ENCODE results near the gene ARHGAP45.
"Not testable (repeated sequence)": the region's sequence is repeated elsewhere in the genome, so short reads cannot be mapped to it uniquely, and the experiment has no call there.

The ARHGAP45 gene

GRCh38 chr19:1115646-1116420, 48.9 kb downstream of the ARHGAP45 start:
- no peak for DNase-seq (ENCODE audit: low read depth in 2 of 2)

GRCh38 chr19:1116726-1117581, 50.0 kb downstream of the ARHGAP45 start:
- no peak for DNase-seq (ENCODE audit: low read depth in 2 of 2)

- DNase-seq (ENCODE audit: low read depth in 2 of 2): no peak
Measured at GRCh38 chr19:1117654-1118053, 50.7 kb downstream of the ARHGAP45 start.

- DNase-seq (ENCODE audit: low read depth in 2 of 2): no peak
Measured at GRCh38 chr19:1118999-1119398, 52.0 kb downstream of the ARHGAP45 start.

DNA sequence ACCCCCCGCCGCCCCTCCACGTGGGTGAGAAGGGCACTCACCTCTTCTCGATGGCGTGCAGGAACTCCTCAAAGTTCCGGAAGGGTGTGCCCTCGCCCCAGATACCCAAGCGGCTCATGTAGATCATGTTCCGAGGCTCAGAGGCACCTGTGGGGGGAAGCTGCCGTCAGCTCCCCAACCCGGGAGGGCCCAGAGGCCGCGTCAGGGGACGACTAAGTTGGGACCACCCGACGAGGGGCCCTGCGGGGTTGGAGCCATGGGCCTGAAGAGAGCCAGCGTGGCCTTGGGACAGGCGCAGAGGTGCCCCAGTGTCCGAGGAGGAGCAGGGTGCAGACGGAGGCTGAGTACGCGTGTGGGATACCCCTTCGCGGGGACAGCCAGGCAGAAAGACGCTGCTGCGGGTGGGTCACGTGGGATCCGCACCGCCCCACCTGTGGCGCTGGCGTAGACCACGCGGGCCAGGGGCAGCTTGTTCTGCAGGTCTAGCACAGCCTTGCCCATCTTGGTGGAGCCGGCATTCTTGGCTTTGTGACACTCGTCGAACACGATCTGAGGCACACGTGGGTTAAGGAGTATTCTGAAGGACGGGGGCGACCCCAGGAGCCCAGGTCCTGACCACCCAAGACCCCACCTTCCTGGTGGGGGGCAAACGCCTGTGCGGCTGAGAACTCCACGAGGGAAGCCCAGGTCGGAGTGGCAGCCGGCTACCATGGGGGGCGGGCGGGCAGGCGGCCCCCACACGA, 52.7 kb downstream of the ARHGAP45 start:
- no peak for DNase-seq (ENCODE audit: low read depth in 2 of 2)

- no peak for DNase-seq (ENCODE audit: low read depth in 2 of 2)
Measured at GRCh38 chr19:1121395-1121794, 54.4 kb downstream of the ARHGAP45 start.

DNA sequence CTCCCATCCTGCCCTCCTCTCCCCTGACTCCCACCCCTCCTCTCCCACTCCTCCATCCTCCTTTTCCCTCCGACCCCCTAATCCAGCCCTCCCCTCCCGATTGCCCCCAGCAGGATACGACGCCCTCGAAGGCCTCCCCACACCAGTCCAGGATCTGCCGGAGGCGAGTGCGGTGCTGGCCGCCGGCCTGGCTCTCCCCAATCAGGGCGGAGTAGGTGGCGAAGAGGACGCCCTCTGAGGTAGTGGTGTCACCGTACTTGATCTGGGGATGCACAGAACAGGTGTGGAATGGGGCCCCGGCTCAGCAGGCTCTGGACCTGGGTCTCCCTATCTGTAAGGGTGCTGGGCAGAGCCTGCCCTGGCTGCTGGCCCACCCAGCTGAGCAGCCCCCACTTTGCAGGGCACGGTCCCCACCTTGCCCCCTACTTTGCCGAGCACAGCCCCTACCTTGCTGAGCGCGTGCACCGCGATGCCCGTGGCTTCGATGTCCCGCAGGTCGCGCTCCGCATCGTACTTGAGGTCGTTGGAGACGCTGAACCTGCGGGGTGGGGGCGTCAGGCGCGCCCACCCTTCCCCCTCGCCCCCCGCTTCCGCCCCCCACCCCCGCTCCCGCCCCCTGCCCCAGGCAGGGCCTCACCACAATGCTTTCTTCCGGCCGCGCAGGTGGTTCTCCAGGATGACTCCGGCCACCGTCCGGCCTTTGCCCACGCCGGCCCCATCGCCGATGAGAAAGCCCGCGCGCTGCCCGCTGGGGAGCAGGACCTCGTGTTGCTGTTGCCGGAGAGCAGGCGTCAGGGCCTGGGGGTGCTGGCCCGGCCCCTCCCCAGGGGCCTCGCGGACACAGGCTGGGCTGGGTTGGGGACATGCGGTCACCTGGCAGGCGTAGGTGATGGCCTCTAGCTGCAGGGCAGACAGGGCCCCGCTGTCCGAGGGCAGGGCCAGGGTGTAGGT, 55.3 kb downstream of the ARHGAP45 start:
- no peak for DNase-seq (ENCODE audit: low read depth in 2 of 2)

GRCh38 chr19:1122972-1123363, 56.0 kb downstream of the ARHGAP45 start:
- no peak for DNase-seq (ENCODE audit: low read depth in 2 of 2)

DNA sequence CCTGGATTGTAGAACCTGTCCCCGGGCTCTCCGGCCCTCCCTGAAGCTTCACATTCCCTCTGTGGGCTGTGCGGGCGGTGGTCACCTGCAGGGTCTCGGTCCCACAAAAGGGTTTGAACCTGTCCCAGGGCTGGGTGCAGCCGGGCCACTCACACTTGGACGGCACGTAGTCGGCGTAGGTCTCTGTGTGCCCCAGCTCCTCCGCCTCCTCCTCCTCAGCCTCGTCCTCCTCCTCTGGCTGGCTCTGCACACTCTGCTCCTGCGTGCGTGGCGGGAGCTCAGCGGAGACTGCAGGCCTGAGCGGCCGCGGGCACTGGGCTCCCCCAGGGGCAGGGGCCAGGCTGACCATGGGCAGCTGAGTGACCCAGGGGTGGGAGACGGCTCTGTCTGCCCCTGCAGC, 56.4 kb downstream of the ARHGAP45 start:
- no peak for DNase-seq (ENCODE audit: low read depth in 2 of 2)

- DNase-seq (ENCODE audit: low read depth in 2 of 2): no peak
Measured at GRCh38 chr19:1123885-1124677, 57.1 kb downstream of the ARHGAP45 start.

- no peak for DNase-seq (ENCODE audit: low read depth in 2 of 2)
Measured at GRCh38 chr19:1125601-1126467, 58.9 kb downstream of the ARHGAP45 start.

DNA sequence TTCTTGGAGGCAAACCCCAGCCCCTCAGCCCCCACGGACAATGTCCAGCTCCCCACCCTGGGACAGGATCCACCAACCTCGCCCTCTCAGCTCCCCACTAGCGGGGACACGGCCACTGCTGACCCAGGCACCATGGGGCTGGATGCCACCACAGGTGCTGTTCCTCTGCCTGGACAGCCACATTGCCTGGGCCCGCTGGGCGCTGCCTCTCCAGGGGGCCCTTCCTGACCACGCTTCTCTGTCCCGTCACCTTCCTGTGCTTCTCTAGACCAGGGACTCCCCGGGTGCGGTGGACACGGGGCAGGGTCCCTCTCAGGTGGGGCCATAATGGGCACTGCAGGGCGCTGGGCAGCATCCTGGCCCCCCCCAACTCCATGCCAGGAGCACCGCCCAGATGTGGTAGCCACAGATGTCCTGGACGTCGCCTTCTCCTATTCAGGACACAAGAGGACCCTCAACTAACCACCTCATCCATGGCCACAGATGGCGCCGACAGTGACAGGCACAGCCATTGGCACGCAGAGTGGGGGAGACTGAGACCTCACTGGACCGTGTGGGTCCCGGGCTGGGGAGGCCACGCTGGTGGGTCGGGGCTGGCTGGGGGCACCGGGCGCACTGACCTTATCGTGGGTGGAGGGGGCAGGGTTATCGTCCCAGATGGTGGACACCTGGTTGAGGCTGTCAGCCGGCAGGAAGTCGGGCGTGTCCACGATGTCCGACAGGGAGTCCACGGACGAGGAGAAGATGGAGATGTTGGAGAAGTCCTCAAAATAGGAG, 60.2 kb downstream of the ARHGAP45 start:
- DNase-seq (ENCODE audit: low read depth in 2 of 2): no peak

DNA sequence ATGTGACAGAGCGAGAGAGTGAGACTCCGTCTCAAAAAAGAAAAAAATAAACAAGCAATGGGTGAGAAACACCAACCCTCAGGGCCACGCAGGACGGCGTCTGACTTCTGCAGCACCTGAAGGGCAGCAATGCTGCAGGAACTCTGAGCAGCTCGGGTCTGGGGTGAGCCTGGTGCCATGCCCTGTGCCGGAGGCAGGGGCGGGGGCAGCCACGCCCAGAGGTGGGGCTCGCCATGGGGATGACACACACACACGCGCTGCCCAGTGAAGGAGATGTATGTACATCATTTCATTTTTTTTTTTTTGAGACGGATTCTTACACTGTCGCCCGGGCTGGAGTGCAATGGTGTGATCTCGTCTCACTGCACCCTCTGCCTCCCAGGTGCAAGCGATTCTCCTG, 61.1 kb downstream of the ARHGAP45 start:
- no peak for DNase-seq (ENCODE audit: low read depth in 2 of 2)

- DNase-seq (ENCODE audit: low read depth in 2 of 2): not testable (repeated sequence)
Measured at GRCh38 chr19:1129084-1129483, 62.1 kb downstream of the ARHGAP45 start.

DNA sequence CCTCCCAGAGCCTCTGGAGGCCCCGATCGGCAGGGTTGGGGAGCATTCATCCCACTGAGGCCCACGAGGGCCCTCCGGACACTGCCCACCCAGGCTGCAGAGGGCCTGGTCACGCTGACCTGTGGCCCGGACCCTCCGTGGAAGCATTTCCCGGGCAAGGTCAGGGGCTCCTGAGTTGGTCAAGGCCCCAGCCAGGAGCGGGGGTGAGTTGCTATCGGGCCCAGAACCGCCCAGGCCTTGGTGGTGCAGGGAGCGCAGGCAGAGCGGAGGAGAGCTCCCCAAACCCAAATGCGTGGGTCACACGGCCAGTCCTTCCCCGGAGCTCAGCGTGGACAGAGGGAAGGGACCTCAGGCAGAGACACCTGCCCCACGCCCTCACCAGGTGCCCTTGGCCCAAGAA, 62.6 kb downstream of the ARHGAP45 start:
- no peak for DNase-seq (ENCODE audit: low read depth in 2 of 2)

DNA sequence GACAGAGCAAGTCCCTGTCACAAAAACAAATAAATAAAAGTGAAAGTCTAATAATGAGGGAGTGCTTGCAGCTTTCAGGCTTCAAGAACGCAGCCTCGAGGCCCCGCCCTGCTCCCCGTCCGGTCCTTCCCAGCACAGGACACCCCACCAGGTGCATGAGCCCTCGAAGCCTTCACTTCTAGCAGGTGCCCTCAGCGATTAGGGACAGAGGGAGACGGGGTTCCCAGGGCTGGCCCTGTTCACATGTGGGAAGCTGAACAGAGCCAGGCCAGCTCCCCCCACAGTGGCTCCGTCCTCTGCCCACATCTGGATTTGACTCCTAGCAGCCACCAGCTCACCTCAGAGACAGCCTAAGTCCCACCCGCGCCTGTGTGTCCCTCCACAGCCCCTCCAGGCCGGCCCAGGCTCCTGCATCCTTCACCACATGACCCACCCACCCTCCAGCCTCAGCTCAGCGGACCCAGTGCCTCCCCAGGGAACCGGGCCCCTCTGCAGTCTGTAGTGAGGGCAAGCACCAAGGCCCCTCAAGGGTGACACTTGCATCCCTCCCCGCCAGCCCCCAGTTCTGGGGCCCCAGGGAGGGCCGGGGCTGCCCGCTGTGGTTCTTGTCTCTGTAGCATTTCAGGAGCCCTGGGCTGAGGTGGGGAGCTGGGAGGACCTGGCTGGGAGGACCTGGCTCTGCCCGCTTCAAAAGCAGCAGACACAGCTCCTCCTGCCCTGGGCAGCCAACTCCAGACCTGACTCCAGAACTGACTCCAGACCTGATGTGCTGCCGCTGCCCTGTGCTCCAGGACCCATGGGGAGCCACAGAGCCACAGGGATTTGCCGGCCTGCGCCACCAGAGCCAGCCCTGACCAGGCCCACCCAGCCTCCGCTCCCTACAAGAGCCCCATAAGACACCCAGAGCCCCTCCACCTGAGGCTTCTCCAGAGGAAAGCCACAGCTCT, 64.1 kb downstream of the ARHGAP45 start:
- DNase-seq (ENCODE audit: low read depth in 2 of 2): no peak
